Measurements from ENCODE around the gene SETD7. TPM values are rescaled to one million over a fixed set of nuclear protein-coding genes. Genes with fewer than 3 reads are reported as not detected.

Gene SETD7
- total and polyA plus RNA-seq, 2 of the 8 experiments (the other 6 are each of a cell fraction or from before 2014, with no cell fraction given) = 1.5 to 4.6 TPM

GRCh38 chr4:139584784-139585183 is 28.8 kb upstream of the SETD7 start:
- Histone ChIP-seq H3K79me1 (ENCODE audit: low read depth, low read length) (no peaks in the 10 kb centered on the region), H3K56ac (replicated peaks; ENCODE audit: insufficient read length, low read depth, low read length) (no peak overlapping the region), H3K36me3 (ENCODE audit: control insufficient read depth in 2 of 4, insufficient read depth in 4 of 4, low read length in 3 of 4) (no peaks in the 10 kb centered on the region), H4K91ac (replicated peaks; ENCODE audit: insufficient read length, low read length) (no peak overlapping the region), H2BK120ac (replicated peaks; ENCODE audit: low read depth, low read length) (no peak overlapping the region), H3K27ac (ENCODE audit: low read depth, low read length) (no peak overlapping the region), H3K14ac (ENCODE audit: insufficient read length) (no peak overlapping the region), H2BK20ac (ENCODE audit: low read length) (no peak overlapping the region), H2BK12ac (ENCODE audit: low read depth, low read length) (no peak overlapping the region), H3K4me1 (replicated peaks in 1 of 4; ENCODE audit: control insufficient read depth in 3 of 4, insufficient read depth in 4 of 4, low read length in 3 of 4) (no peaks in the 10 kb centered on the region), H3K79me2 (ENCODE audit: control insufficient read depth in 1 of 2, insufficient read depth in 2 of 2, low read length in 2 of 2) (no peaks in the 10 kb centered on the region), H2AK5ac (ENCODE audit: low read depth, low read length) (no peak overlapping the region), H3K27me3 (replicated peaks in 1 of 4; ENCODE audit: control insufficient read depth in 3 of 4, extremely low read depth in 1 of 4, insufficient read depth in 3 of 4, low read length in 3 of 4) (peaks cover 0 to 6% (median 3%) of the 10 kb centered on the region in 4 experiments; a peak in 5 of 7 replicates), H4K20me1 (replicated peaks in 1 of 2; ENCODE audit: control insufficient read depth in 1 of 2, insufficient read depth in 2 of 2, low read length in 2 of 2) (no peaks in the 10 kb centered on the region), H3K4ac (replicated peaks; ENCODE audit: insufficient read length, low read depth, low read length) (no peak overlapping the region), H3K18ac (ENCODE audit: extremely low read depth, low read length) (no peak overlapping the region), H3K9me3 (ENCODE audit: insufficient read depth in 2 of 2, low read depth in 1 of 2, low read length in 1 of 2) (no peaks in the 10 kb centered on the region), H3K23me2 (ENCODE audit: low read depth, low read length) (no peaks in the 10 kb centered on the region), H4K8ac (ENCODE audit: extremely low read depth, insufficient read depth, low read length) (no peak overlapping the region), H3K9ac (replicated peaks in 1 of 4; ENCODE audit: extremely low read depth in 1 of 4, low read depth in 3 of 4, low read length in 3 of 4) (no peak overlapping the region), H2BK15ac (ENCODE audit: low read length) (no peak overlapping the region), H2BK5ac (ENCODE audit: low read depth, low read length) (no peak overlapping the region), H2AFZ (ENCODE audit: low read length) (no peak overlapping the region), H4K5ac (ENCODE audit: insufficient read length, low read depth, low read length) (no peak overlapping the region), H3K23ac (ENCODE audit: insufficient read length) (no peak overlapping the region), H3K4me3 (ENCODE audit: extremely low read depth in 1 of 4, insufficient read depth in 2 of 4, low read depth in 3 of 4, low read length in 4 of 4) (no peak overlapping the region), H3K4me2 (ENCODE audit: insufficient read depth in 1 of 2, low read depth in 2 of 2, low read length in 2 of 2) (no peak overlapping the region)
- POLR2A ChIA-PET (ENCODE audit: partially characterized antibody) = interaction anchor here (0.5 kb wide), 1 partner anchor 382 kb away, joined by 3 read pairs; no protein-coding TSS in a partner anchor
- CTCF ChIA-PET (ENCODE audit: partially characterized antibody) = interaction anchor here (0.6 to 1.3 kb wide), 4 partner anchors 10 to 671 kb away, joined by 3 to 5 read pairs (median 4); no protein-coding TSS in a partner anchor
- WGBS, 2 experiments (ENCODE audit: extremely low coverage in 1 of 2, insufficient coverage in 1 of 2, insufficient read length in 1 of 2, insufficient replicate concordance in 2 of 2, low coverage in 1 of 2, low lambda C conversion rate in 2 of 2, missing lambda C conversion rate in 1 of 2) = 73% methylated on average over 2 of the region's 2 CpGs; no CpG with 5 or more reads in 1 of the 2 experiments
- FAIRE-seq = no peak
- DNase-seq (ENCODE audit: low read depth in 1 of 2, low spot score in 2 of 2) = no peak
- TF ChIP-seq HDAC2 (IDR thresholded peaks at IDR 0.05; ENCODE audit: borderline replicate concordance in 1 of 2, low read depth in 2 of 2, low read length in 2 of 2) = no peak
- TF ChIP-seq, protein P1, sequence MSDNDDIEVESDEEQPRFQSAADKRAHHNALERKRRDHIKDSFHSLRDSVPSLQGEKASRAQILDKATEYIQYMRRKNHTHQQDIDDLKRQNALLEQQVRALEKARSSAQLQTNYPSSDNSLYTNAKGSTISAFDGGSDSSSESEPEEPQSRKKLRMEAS (IDR thresholded peaks at IDR 0.05) = no peak
- TF ChIP-seq POLR2A (IDR thresholded peaks at IDR 0.05; ENCODE audit: control extremely low read depth in 1 of 2, low read depth in 2 of 2, low read length in 2 of 2) = no peak
- TF ChIP-seq EP300 (IDR thresholded peaks at IDR 0.05; ENCODE audit: borderline replicate concordance in 1 of 2, low read depth in 2 of 2, low read length in 2 of 2) = no peak
- TF ChIP-seq SIN3A (conservative IDR thresholded peaks at IDR 0.05 in 1 of 2, IDR thresholded peaks at IDR 0.05 in 1 of 2; ENCODE audit: low read depth in 1 of 2, low read length in 2 of 2) = no peak

Measured in H1 (cell line).